SKM-1 treated with dmso at 0.1 percent for 144 hours (cell line): ENCODE data around the gene IFNA10.
"Not testable (repeated sequence)": the region's sequence is repeated elsewhere in the genome, so short reads cannot be mapped to it uniquely, and the experiment has no call there.

ENCODE experiments used
- DNase-seq: peaks from one replicate; lab custom pipeline; 2025; ENCODE audit not compliant: unreplicated experiment; lab: John Stamatoyannopoulos, UW

IFNA10 gene

DNA sequence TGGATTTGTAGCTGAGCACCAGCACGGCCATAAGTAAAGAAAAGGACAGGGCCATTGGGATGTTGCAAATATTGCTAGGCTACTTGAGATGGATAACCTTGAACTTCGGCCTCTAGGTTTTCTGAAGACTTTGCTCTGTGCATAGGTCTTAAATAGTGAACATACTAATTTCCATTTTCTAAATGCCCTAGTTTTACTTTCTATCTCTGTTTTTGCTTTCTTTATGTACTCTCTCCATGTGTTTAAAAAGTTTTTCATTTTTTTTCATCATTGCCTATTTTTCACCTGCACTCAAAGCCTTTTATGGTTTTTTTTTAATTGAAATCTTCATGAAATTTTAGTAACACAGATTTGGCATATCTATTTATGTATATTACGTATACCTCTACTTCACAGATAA lies at the start of gene IFNA10:
TSS of gene IFNA10 (minus strand) at position 101 of the 400 bp plus-strand sequence. CDS start at position 55, 46 bp downstream.
- not testable (repeated sequence) for DNase-seq

DNA sequence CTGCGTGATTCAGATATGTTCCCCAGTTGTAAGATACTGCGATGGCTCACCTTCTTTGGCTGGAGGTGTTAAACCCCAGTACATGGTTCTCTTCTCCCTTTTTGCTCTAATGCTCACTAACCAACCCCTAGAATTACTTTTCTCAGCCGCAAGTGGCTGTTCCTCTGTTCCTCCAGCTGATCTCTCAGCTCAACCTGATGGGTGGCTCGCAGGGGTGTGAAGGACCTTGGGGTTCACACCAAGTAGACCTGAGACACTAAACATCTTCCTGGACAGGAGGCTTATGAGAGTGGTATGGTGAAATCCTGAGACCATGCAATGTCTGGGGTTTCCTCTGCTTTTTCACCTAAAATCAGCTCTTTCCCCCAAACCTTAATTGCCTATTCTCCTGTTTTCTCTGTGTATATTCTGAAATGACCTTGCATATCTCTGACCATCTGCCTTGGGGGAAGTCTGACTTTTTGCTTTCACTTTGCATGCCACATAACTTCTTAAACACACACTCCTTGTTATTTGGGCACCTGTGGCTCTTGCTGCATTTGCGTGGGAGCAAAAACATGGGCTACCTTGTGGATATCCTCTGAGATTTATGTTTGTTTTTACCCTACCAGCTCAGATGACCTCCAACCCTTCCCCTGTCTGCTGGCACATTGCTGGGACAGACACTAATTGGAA lies 48.7 kb upstream of the IFNA10 start:
- no peak for DNase-seq

DNA sequence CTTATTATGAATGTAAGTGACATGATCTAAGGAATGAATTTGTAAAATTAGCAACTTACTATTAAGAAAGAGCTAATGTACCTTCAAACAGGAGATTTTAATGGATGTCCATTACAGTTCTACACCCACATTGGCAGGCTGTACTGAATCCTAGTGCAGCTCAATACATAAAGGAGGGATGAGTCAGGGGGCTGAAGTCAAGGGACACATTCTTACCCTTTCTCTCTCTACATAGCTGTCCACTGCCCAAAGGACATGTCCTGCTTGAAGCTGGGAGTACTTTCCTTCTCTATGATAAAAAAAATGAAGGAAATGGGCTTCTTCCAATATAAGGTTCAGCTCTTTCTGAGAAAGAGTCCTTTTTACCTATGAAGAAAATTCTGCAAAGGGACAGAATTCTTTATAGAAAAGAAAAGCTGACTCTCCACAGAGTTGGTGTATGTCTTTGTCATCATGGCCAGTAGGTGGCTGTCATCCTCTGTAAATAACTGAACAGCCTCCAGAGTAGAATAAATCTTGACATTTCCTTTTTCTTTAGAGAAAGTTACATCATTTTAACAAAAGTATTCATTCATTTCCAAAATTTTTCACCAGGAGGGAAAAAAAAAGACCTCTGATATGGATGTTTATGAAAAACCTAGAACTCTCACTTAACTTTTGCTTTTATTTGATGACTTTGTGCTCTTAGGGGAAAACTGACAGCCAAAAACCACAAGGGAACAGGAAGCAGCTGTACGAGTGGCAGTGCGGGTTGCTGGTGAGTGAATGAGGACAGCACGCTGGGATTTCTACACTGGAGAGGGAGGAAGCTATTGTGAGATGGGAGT lies 46.0 kb upstream of the IFNA10 start:
- DNase-seq: peak; percentile 84

DNA sequence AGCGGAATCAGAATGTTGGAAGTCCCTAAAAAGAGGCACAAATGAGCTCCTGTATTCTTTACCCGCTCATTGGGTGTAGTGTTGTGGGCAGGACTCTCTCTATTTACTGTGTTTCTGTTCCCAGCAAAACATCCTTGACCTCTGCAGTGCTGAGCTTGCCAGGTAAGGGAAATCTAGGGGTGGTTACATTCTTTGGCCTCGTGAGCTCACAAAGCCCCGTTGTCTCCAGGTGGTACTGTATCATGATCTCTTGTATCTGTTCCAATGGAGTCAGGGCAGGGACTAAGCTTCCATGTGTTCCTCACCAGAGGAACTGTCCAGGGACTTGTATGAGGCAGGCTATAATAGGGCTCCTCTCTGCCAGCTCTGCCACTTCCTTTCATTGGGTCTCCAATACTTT lies 44.7 kb upstream of the IFNA10 start:
- no peak for DNase-seq

DNA sequence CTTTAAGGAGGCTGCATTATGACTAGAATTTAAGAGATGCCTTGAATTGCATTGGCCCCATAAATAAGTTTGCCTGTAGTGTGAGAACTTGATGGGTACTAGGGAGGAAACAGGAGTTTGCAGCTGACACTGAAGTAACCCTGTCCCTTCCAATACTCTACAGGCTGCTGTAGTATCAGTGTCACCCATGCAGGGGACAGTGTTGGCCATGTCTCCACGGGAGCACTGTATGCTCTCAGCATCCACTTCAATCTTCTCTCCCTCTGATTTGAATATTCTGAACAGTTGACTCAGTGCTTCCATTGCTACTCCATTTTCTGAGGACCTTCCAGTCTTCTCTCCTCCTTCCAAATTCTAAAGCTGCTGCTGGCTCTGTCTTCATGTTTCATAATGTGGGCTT lies 44.2 kb upstream of the IFNA10 start:
- no peak for DNase-seq

DNA sequence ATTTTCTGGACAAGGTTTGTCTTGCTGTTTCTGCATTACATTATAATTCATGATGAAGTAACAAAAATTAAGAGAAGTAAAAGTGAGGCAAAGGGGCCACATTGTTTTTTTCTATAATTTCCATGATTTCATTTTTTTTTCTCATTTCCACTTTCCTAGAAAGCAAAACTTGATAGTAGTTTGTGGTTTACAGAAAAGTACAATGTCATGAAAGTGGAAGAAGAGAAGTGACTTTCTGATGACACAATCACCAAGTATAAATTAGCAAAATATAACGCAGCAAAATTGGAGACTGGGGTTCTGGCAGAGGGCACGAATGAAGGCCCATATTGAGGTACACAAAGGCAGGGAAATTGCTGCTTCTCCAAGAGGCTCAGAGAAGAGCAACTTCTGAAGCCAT lies 37.9 kb upstream of the IFNA10 start:
- peak; percentile 15 for DNase-seq

DNA sequence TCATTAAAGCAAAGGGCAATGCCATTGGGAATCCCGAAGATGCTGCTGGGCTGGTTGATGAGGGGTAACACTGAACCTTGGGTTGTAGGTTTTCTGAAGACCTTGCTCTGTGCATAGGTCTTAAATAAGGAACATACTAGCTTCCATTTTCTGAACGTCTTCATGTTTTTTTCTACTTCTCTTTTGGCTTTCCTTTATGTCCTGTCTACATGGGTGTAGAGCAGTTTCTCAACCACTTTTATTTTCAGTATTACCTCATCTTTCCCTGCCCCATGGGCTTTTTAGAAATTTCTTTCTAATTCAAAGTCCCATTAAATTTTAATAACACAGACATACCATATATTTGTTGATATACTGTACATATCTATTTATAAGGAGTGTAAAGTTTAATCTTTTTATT lies 33.0 kb upstream of the IFNA10 start, which contains the start of gene IFNA14:
TSS of gene IFNA14 (minus strand) at position 95 of the 400 bp plus-strand sequence. CDS start at position 25, 70 bp downstream.
- peak; percentile 50 for DNase-seq

DNA sequence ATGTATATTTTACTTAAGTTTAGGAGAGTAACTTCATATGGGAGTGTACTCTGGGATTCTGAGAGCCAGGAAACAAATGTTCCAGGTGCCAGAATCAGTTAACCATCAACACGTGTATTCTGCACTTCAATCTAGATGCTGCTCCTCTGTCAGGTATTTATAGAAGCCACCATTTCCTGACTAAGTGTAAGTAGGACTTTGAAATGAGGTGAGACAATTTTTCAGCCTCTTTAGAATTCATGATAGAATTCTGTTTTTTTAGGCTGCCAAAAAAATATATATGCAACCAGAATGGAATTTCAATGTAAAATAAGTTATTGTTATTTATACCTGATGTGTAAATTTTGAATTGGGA lies 29.4 kb upstream of the IFNA10 start:
- DNase-seq: not testable (repeated sequence)

DNA sequence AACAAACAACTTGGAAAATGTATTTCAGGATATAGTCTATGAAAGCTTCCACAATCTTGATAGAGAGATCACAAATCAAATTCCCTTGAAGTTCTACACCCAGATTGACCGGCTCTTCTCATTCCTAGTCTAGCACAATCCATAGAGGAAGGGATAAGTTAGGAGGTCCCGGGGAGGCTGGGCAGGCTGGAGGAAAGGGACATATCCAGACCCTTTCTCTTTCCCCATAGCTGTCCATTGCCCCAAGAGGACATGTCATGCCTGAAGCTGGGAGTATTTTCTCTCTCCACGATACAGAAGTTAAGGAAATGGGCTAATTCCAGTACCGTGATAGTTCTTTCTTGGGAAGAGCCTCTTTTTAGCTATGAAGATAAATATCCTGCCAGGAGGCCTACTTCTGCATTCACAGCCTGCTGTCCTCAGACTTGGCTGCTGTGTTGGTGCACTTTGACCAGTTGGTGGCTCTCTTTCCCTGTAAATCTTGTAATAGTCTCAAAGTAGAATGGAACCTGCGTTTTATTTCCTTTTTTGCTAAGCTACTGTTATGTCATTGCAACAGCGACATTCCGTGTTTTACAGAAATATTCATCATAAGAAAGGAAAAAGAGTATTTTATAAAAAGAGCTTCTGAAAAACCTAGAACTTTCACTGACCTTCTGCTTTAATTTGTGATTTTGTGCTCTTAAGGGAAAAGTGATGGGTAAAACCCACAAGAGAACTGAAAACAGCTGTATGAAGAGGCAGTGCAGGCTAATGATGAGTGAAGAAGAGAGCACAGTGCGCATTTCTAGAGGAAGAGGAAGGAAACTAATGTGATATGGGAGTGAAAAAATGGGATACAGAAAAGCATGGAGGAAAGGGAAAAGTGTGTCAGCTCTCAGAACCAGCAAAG lies 28.8 kb upstream of the IFNA10 start:
- DNase-seq: peak; percentile 80

DNA sequence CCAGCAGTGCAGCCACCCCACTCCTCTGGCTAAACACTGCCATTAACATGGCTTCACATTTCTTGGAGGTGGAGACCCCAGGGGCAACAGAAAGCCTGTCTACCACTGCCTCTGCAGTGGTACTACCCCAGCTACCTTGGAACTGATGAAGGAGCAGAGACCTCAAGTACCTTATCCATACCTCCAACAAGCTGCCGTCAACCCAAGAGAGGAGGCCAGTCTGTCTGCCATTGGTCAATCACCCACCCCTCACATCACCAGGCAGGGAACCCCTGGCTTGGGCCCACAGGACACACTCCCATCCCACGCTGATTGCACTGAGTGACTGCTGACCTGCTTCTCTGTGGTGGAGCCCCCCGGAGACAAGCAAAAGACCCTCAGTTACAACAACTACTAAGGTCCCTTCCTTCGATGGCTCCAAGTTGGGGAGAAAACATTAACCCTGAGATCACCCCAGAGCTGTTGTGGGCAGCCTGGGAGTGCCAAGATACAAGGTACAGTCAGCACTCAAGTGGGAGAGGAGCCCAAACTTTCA lies 27.3 kb upstream of the IFNA10 start:
- DNase-seq: no peak

DNA sequence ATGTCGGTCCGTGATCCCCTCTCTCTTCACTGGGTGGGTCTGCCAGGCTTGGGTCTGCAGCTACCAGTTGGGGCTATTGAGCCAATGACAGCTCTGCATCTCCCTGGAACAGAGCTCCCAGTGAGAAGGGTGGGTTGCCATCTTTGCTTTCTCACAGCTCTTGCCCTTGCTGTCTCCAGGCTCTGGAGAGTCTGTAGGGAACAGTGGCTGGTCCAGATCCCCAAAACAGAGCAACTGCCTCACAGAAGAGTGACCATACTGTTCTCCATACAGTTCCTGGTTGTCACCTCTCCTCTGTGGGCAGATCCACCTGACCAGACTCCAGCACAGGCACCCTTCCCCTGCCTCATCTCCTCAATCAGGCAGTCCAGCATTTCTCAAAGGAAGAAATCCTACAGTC lies 26.3 kb upstream of the IFNA10 start:
- no peak for DNase-seq

DNA sequence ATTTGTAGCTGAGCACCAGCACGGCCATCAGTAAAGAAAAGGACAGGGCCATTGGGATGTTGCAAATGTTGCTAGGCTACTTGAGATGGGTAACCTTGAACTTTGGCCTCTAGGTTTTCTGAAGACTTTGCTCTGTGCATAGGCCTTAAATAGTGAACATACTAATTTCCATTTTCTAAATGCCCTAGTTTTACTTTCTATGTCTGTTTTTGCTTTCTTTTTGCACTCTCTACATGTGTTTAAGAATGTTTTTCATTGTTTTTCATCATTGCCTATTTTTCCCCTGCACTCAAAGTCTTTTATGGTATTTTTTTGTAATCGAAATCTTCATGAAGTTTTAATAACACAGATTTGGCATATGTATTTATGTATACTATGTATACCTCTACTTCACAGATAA lies 21.2 kb upstream of the IFNA10 start, which contains the start of gene IFNA17:
TSS of gene IFNA17 (minus strand) at position 101 of the 400 bp plus-strand sequence. CDS start at position 52, 49 bp downstream.
- DNase-seq: no peak

DNA sequence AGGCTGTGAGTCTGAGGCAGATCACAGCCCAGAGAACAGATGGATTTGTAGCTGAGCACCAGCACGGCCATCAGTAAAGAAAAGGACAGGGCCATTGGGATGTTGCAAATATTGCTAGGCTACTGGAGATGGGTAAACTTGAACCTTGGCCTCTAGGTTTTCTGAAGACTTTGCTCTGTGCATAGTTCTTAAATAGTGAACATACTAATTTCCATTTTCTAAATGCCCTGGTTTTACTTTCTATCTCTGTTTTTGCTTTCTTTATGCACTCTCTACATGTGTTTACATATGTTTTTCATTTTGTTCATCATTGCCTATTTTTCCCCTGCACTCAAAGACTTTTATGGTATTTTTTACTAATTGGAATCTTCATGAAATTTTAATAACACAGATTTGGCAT lies 10.3 kb upstream of the IFNA10 start, which contains the start of gene IFNA16:
TSS of gene IFNA16 (minus strand) at position 101 of the 400 bp plus-strand sequence. CDS start at position 95, 6 bp downstream.
- DNase-seq: not testable (repeated sequence)

DNA sequence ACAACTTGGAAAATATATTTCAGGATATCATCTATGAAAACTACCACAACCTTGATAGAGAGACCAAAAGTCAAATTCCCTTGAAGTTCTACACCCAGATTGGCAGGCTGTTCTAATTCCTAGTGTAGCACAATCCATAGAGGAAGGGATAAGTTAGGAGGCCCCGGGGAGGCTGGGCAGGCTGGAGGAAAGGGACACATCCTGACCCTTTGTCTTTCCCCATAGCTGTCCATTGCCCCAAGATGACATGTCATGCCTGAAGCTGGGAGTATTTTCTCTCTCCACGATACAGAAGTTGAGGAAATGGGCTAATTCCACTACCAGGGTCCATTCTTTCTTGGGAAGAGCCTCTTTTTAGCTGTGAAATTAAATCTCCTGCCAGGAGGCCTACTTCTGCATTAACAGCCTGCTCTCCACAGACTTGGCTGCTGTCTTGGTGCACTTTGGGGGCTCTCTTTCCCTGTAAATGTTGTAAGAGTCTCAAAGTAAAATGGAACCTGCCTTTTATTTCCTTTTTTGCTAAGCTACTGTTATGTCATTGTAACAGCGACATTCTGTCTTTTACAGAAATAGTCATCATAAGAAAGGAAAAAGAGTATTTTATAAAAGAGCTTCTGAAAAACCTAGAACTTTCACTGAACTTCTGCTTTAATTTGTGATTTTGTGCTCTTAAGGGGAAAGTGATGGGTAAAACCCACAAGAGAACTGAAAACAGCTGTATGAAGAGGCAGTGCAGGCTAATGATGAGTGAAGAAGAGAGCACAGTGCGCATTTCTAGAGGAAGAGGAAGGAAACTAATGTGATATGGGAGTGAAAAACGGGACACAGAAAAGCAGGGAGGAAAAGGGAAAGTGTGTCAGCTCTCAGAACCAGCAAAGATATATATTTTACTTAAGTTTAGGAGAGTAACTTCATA lies 6.7 kb upstream of the IFNA10 start:
- peak; percentile 51 for DNase-seq

DNA sequence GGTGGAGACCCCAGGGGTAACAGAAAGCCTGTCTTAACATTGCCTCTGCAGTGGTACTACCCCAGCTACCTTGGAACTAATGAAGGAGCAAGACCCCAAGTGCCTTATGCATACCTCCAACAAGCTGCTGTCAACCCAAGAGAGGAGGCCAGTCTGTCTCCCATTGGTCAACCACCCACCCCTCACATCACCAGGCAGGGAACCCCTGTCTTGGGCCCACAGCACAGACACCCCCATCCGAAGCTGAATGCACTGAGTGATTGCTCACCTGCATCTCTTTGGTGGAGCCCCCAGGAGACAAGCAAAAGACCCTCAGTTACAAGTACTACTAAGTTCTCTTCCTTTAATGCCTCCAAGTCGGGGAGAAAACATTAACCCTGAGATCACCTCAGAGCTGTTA lies 5.2 kb upstream of the IFNA10 start:
- DNase-seq: not testable (repeated sequence)

DNA sequence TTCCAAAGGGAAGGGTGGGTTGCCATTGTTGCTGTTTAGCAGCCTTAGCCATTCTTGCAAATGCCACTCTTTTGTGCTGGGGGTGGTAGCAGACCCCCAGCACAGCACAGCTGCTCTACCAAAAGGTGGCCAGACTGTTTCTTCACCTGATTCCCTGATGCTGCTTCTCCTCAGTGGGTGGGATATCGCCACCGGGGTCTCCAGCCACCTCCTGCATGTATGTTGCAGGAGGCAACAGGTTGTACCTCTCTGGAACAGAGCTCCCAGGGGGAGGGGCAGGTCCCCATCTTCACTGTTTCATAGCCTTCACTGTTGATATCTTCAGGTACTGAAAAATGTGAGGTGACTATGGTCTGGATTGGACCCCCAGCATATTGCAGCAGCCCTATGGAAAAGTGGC lies 3.8 kb upstream of the IFNA10 start:
- not testable (repeated sequence) for DNase-seq

DNA sequence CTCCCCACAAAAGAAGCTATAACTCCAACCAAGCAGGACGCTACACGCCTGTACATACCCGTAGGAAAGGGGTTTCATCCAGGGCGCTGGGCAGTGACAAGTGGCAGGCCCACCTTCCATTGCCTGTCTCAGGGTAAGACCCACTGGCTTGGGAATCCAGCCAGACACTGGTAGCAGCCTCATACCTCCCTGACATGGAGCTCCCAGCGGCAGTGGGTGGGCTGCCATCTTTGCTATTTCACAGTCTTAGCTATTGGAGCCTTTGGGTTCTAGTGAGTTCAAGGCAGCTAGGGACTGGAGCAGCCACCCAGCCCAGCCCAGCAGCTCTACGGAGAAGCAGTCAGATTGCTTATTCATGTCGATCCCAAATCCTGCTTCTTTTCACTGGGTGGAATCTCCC lies 3.4 kb upstream of the IFNA10 start:
- no peak for DNase-seq

DNA sequence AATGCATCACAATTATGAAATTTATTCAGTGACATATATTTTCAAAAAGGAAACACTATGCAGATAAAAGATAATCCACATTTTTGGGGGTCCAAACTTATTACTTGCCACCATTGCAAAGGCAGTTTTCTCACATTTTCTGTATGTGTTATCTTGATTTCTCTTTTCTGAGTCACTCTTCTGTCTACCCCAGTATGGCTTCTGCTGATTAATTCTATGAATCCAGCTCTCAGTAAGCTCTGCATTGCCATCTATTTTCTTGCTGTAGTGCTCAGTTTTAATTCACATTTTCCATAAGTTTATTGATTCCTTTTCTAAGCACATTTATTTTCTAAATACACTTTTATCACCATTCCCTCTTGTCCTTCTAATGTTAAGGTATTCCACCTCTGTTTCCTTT lies 1.7 kb downstream of the IFNA10 start:
- DNase-seq: no peak

DNA sequence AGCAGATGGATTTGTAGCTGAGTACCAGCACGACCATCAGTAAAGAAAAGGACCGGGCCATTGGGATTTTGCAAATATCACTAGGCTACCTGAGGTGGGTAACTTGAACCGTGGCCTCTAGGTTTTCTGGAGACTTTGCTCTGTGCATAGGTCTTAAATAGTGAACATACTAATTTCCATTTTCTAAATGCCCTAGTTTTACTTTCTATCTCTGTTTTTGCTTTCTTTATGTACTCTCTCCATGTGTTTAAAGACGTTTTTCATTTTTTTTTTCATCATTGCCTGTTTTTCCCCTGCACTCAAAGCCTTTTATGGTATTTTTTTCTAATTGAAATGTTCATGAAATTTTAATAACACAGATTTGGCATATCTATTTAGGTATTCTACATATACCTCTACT lies 4.8 kb downstream of the IFNA10 start, which contains the start of gene IFNA7:
TSS of gene IFNA7 (minus strand) at position 101 of the 400 bp plus-strand sequence. CDS start at position 61, 40 bp downstream.
- DNase-seq: not testable (repeated sequence)
